NCI-H748 treated with DMSO at 0.1 percent for 48 hours (cell line): Measurements from ENCODE around the gene CLPTM1L.
"Not testable (repeated sequence)": the region's sequence is repeated elsewhere in the genome, so short reads cannot be mapped to it uniquely, and the experiment has no call there.

Source experiments
- DNase-seq: peaks from one replicate; lab custom pipeline; 2025; lab: John Stamatoyannopoulos, UW

CLPTM1L gene

DNA sequence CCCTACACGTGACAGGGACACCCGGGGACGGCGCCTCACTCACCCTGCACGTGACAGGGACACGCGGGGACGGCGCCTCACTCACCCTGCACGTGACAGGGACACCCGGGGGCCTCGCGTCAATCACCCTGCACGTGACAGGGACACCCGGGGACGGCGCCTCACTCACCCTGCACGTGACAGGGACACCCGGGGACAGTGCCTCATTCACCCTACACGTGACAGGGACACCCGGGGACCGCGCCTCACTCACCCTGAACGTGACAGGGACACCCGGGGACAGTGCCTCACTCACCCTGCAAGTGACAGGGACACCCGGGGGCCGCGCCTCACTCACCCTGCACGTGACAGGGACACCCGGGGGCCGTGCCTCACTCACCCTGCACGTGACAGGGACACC, 55.3 kb downstream of the CLPTM1L start:
- DNase-seq = not testable (repeated sequence)

DNA sequence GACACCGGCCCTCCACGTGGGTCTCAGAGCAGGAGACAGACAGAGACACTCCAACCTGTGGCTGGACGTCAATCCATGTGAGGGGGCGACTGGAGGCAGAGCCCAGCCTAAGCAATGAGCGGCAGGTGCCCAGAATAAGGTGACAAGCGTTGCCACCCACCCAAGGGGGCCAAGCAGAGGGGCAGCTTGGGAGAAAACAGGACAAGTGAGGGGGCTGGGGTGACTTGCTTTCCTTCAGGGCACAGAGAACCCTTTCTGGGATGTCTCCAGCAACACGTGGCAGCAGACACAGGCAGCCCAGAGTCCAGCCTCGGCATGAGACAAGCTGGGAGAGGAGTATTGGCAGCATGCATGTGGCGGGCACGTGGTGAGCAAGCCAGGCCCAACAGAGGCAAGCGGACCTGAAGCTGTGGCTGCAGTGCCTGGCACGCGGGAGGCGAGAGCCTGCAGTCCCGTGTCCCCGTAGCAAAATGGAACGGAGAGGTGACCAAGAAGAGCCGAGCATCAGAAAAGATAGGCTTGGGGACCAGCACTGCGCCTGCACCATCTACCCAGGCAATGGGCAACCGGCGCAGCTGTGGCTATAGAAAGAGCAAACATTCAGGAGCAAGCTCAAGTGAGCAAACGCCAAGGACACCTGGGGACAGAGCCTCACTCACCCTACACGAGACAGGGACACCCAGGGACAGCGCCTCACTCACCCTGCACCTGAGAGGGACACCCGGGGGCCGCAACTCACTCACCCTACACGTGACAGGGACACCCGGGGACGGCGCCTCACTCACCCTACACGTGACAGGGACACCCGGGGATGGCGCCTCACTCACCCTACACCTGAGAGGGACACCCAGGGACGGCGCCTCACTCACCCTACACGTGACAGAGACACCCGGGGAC, 56.2 kb downstream of the CLPTM1L start:
- DNase-seq = no peak

DNA sequence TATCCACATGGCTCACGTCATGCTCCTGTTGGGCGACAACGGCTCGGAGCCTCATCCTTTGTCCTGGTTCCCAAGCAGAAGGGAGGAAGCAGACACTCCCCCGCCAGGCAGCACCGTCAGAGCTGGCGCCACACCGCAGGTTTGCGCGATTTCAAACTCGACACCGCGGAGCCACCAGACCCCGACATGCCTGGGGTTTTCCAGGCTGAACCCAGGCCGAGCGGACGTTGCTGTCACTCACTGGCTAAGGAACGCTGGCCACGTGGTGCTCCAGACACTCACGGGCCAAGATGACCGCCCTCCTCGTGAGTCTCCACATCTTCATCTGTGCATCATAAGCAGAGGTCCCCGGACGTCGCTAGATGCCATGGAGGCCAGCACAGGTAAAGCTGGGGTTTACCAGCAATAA, 59.0 kb downstream of the CLPTM1L start:
- no peak for DNase-seq

DNA sequence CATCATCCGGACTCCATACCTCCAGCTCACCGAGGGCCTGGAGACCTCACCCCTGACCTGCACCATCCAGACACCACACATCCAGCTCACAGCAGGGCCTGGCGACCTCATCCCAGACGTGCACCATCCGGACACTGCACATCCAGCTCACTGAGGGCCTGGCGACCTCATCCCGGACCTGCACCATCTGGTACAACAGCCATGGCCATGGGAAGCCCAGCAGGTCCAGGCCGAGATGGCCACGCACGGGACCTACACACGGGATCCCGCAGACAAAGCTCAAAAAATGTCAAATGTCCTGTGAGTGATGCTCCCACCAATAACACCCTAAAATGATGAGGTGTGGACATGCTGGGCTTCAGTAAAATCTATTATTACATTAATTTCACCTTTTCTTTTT, 59.8 kb downstream of the CLPTM1L start:
- DNase-seq = no peak

DNA sequence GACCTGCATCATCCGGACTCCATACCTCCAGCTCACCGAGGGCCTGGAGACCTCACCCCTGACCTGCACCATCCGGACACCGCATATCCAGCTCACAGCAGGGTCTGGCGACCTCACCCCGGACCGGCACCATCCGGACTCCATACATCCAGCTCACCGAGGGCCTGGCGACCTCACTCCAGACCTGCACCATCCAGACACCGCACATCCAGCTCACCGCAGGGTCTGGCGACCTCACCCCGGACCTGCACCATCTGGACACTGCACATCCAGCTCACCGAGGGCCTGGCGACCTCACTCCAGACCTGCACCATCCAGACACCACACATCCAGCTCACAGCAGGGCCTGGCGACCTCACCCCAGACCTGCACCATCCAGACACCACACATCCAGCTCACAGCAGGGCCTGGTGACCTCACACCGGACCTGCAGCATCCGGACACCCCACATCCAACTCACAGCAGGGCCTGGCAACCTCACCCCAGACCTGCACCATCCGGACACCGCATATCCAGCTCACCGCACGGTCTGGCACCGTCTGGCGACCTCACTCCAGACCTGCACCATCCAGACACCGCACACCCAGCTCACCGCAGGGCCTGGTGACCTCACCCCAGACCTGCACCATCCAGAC, 60.4 kb downstream of the CLPTM1L start:
- DNase-seq = not testable (repeated sequence)

DNA sequence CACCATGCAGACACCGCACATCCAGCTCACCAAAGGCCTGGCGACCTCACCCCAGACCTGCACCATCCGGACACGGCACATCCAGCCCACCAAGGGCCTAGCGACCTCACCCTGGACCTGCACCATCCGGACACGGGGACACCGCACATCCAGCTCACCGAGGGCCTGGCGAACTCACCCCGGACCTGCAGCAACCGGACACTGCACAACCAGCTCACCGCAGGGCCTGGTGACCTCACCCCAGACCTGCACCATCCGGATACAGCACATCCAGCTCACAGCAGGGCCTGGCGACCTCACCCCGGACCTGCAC, 61.2 kb downstream of the CLPTM1L start:
- not testable (repeated sequence) for DNase-seq

DNA sequence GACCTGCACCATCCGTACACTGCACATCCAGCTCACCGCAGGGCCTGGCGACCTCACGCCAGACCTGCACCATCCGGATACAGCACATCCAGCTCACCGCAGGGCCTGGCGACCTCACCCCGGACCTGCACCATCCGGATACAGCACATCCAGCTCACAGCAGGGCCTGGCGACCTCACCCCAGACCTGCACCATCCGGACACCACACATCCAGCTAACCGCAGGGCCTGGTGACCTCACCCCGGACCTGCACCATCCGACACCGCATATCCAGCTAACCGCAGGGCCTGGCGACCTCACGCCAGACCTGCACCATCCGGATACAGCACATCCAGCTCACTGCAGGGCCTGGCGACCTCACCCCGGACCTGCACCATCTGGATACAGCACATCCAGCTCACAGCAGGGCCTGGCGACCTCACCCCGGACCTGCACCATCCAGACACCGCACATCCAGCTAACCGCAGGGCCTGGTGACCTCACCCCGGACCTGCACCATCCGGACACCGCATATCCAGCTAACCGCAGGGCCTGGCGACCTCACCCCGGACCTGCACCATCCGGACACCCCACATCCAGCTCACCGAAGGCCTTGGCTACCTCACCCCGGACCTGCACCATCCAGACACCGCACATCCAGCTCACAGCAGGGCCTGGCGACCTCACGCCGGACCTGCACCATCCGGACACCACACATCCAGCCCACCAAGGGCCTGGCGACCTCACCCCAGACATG, 61.7 kb downstream of the CLPTM1L start:
- DNase-seq = not testable (repeated sequence)

DNA sequence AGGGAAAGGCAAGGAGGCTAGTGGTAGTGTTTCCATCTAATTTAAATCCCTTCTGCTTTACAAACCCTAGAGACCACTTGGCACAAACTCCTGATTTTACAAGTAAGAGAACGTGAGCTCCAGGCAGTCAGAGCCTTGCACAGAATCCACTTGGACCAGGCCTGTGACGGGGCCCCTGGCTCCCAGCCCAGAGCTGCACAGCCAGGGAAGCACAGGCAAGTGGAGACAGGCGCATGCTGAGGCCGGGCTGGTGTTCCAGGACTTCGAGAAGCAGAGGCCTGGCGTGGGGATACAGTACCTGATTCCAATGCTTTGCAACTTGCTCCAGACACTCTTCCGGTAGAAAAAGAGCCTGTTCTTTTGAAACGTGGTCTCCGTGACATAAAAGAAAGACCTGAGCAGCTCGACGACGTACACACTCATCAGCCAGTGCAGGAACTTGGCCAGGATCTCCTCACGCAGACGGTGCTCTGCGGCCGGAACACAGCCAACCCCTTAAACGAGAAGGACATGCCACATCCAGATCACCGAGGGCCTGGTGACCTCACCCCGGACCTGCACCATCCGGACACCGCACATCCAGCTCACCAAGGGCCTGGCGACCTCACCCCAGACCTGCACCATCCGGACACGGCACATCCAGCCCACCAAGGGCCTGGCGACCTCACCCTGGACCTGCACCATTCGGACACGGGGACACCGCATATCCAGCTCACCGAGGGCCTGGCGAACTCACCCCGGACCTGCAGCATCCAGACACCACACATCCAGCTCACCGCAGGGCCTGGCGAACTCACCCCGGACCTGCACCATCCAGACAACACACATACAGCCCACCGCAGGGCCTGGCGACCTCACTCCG, 62.5 kb downstream of the CLPTM1L start:
- no peak for DNase-seq

DNA sequence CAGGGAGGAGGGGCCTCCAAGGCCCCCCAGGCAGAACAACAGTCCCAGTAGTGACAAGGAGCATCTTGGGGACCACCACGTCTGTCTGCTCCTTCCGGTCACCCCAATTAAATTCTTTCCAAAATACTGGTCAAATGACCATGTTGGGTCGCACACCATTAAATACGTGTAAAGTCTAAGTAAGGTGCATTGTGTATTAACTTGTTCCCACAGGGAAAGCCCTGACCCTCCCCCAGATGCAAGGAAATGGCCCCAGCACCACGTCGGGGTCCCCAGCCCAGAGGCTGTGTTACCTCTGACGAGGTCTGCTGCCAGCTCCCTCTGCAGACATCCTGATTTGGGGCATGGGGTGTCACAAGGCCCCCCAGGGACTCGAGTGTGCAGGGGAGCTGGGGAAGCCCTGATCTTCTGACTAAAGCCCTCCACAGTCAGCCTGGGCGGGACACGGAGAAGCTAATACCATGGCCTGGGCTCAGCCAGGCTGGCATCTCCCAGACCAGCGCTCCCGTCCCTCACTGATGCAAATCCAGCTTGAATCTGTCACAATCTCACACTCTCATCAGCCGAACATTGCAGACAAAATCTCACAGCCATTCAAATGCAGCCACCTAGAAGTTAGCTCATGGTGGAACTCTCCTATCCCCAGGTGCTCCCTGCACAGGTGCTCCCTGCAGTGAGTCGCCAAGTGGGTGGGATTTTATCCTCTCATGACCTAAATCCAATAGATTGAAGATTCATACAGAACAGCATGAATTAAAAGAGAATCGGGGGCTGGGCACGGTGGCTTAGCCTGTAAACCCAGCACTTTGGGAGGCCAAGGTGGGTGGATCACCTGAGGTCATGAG, 63.6 kb downstream of the CLPTM1L start:
- no peak for DNase-seq

DNA sequence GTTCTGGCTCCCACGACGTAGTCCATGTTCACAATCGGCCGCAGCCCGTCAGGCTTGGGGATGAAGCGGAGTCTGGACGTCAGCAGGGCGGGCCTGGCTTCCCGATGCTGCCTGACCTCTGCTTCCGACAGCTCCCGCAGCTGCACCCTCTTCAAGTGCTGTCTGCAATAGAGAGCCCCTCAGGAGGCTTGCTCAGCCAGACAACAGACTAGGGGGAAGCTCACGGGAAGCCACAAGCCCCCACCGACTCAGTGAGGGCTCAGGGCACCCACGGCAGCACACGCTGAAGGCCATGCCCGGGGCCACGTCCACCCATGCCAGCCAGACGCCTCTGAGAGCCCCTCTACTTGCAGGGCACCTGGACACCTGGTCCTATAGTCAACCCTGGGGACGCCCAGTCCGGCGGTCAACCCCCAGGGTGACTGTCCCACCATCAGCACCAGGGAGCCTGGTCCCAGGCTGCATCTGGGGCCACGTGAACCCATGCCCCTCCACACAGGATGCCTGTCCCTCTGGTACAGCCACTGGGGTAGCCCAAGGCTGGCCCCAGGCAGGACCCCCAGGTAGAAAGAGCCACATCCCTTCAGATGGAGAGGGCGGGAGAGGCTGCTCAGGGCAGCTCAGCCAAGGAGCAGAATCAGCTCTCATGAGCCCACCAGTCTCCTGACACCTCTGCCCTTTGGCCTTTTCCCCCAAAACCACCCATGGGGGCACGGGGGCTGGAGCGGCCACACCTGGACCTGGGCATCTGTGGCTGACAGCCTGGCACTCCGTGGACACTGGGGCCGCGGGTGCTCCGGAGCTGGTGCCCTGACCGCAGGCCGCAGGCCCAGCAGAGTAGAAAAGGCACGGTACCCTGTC, 64.5 kb downstream of the CLPTM1L start:
- no peak for DNase-seq

DNA sequence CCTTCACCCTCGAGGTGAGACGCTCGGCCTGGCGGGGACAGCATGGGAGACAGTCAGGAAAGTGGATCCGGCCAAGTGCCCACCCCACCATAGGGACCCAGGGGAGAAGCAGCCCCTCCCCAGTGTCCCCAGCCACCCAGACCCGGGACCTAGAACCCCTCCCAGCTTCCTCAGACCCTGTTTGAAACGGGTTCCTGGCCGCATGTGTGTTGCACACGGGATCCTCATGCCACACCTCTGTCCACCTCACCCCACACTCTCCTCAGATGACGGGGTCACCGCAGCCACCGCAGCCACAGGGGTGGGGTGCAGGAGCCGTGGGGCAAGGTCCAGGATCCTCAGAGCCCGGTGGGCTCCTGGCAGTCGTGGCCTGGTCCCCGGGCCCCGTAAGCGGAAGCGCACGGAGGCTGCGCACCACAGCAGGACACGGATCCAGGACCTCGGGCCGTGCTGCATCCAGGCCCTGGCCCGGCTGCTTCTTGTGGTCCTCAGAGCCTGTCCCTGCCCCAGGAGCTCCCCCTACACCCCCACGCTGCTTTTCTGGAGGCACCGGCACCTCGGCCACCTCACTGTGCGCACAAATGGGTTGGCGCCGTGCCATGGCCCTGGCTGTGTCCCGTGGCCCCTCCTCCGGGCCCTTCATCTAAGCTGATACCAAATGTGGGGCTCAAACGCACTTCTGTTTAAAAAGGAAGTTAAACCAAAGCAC, 65.3 kb downstream of the CLPTM1L start:
- DNase-seq = no peak

DNA sequence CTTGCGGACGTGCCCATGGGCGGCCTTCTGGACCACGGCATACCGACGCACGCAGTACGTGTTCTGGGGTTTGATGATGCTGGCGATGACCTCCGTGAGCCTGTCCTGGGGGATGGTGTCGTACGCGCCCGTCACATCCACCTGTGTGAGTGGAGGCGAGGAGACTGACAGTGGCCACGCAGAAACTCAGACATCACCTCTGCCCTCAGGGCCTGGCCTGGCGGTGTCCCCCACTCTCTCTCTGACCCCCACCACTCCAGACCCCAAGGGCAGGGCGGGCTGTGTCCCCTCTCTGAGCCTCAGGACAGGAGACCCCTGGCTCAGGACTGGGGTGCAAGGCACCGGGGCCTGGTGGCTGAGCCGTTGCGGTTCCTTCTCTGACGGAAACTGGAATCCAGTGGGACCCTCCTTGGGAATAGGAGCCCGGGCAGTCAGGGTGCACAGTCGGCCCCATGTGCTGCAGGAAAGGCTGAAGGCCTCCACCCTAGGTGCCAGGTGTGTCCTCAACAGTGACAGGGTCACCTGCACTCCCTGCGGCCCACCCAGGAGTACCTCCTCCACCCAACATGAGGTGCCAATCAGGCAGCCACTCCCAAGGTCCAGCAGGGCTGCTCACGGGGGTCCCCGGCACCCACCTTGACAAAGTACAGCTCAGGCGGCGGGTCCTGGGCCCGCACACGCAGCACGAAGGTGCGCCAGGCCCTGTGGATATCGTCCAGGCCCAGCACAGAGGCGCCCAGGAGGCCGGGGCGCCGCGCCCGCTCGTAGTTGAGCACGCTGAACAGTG, 66.0 kb downstream of the CLPTM1L start:
- no peak for DNase-seq

DNA sequence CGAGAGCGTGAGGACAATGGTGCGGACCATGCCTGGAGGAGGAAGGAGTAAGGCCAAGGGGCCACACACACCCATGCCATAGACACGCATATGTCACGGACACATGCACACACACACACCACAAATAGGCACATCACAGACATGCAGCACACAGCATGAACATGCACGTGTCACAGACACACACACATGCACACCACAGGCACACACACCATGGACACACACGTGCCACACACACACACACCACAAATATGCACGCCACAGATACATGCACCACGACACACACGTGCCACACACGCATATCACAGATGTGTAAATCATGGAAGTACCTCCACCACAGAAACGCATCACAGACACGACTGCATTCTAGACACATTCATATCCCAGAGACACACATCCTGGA, 66.7 kb downstream of the CLPTM1L start:
- no peak for DNase-seq

DNA sequence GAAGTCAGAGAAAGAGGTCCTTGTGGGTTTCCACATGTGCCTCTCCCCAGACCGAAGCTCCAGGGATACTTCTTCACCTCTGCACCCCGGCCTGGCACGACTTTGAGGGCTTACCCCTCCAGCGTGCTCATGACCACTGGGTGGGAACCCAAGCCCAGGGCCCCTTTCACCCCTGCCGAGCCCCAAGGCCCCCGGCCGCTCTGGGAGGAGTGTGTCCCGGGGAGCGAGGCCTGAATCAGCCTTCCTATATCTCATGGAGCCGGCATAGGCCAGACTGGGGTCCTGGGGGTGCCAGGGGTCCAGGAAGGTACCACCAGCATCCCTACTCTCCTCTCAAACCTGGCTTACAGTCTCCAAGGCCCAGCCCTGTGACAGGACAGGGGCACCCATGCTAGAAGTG, 67.1 kb downstream of the CLPTM1L start:
- no peak for DNase-seq

DNA sequence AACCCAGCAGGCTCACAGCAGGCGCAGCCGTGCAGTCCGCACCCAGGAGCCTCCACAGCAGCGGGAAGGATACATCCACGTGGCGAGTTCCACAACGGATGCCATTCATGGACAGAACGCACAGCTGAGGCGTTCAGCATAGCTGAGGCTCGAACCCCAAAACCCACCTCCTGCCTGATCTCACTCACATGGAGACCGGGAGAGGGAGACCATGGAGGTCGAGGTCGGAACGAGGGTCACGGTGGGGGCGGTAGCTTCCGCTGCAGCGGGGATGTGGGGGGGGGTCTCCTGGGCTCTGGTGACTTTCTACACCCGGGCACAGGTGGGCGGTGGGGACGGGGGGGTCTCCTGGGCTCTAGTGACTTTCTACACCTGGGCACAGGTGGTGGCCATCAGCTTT, 67.6 kb downstream of the CLPTM1L start:
- DNase-seq = no peak

DNA sequence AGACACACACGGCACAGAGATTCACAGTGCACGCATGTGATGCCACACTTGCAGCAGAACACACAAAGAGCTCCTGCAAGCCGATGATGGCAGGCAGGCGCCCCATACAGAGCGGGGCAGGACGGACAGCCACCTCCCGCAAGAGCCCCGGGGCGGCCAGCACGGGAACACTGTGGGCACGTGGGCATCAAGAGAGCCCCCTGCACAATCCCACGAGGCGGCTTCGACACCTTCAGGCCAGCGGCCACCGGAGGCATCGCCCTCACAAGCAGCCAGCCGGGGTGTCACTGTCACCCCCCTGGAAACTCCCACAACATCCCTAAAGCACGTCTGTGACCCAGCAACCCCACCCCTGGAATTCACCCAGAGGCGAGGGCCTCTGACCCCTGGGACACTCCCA, 68.0 kb downstream of the CLPTM1L start:
- no peak for DNase-seq

DNA sequence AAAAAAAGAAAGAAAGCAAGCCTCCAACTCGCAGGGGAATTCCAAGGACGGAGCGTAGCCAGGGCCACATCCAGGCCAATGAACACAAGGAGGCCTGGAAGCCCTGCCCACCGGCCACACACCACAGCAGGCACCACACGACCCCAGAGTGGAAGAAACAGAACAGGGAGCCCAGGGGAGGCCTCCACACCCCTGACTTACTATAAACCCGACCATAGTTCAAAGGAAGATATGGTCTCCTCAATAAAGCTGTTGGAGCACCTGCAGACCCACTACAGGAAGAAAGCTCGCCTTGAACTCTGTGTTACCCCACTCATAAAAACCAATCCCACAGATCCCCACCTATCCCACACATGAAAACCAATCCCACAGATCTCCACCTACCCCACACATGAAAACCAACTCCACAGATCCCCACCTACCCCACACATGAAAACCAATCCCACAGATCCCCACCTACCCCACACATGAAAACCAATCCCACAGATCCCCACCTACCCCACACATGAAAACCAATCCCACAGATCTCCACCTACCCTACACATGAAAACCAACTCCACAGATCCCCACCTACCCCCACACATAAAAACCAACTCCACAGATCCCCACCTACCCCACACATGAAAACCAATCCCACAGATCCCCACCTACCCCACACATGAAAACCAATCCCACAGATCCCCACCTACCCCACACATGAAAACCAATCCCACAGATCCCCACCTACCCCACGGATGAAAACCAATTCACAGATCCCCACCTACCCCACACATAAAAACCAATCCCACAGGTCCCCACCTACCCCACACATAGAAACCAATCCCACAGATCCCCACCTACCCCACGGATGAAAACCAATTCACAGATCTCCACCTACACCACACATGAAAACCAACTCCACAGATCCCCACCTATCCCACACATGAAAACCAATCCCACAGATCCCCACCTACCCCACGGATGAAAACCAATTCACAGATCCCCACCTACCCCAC, 69.2 kb downstream of the CLPTM1L start:
- not testable (repeated sequence) for DNase-seq
